ENCODE measurements around the gene PPOX.

Gene PPOX

DNA sequence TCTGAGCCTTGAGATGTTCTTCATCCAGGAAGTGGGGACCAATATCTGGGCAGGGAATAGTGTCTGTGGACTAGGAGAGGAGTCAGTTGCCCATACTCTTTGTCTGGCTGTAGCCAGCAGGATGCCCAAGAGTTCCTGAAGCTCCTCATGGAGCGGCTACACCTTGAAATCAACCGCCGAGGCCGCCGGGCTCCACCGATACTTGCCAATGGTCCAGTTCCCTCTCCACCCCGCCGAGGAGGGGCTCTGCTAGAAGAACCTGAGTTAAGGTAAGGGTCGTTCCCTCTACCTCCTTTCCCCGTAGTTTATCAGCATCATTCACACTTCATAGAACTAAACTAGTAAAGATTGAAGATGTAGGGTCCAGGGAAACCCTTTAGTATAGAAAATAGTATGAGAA is 3.4 kb upstream of the PPOX start:
- no peak for DNase-seq (ENCODE audit: low read depth in 1 of 2, low spot score in 1 of 2)
- no peak overlapping the region for H3K27ac ChIP-seq (replicated peaks)
- no peak overlapping the region for H3K4me3 ChIP-seq (replicated peaks; ENCODE audit: insufficient read depth, low read length)
- H3K27me3 ChIP-seq (ENCODE audit: insufficient read depth, poor library complexity, severe bottlenecking), result no peaks in the 10 kb centered on the region
- no peak for TF ChIP-seq GABPA (IDR thresholded peaks at IDR 0.05; ENCODE audit: low read depth)
- TF ChIP-seq, protein P1, sequence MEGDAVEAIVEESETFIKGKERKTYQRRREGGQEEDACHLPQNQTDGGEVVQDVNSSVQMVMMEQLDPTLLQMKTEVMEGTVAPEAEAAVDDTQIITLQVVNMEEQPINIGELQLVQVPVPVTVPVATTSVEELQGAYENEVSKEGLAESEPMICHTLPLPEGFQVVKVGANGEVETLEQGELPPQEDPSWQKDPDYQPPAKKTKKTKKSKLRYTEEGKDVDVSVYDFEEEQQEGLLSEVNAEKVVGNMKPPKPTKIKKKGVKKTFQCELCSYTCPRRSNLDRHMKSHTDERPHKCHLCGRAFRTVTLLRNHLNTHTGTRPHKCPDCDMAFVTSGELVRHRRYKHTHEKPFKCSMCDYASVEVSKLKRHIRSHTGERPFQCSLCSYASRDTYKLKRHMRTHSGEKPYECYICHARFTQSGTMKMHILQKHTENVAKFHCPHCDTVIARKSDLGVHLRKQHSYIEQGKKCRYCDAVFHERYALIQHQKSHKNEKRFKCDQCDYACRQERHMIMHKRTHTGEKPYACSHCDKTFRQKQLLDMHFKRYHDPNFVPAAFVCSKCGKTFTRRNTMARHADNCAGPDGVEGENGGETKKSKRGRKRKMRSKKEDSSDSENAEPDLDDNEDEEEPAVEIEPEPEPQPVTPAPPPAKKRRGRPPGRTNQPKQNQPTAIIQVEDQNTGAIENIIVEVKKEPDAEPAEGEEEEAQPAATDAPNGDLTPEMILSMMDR (IDR thresholded peaks at IDR 0.05; ENCODE audit: insufficient read depth, low read length), result no peak
- TF ChIP-seq SPI1 (IDR thresholded peaks at IDR 0.05; ENCODE audit: borderline replicate concordance, low read depth), result no peak

DNA sequence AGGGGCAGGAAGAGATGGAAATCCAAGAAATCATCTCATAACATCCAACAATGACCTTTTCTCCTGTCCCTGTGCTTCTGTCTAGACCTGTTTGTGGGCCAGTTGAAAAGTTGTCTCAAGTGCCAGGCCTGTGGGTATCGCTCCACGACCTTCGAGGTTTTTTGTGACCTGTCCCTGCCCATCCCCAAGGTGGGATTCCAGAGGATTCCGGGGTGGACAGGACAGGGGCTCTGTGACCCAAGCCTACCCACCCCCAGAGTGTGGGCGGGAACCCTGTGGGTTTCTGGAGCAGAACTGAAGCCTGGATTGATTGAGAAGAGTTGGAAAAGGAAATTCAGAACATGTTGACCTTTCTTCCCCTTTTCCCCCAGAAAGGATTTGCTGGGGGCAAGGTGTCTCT is 2.4 kb upstream of the PPOX start:
- TF ChIP-seq, protein P2, sequence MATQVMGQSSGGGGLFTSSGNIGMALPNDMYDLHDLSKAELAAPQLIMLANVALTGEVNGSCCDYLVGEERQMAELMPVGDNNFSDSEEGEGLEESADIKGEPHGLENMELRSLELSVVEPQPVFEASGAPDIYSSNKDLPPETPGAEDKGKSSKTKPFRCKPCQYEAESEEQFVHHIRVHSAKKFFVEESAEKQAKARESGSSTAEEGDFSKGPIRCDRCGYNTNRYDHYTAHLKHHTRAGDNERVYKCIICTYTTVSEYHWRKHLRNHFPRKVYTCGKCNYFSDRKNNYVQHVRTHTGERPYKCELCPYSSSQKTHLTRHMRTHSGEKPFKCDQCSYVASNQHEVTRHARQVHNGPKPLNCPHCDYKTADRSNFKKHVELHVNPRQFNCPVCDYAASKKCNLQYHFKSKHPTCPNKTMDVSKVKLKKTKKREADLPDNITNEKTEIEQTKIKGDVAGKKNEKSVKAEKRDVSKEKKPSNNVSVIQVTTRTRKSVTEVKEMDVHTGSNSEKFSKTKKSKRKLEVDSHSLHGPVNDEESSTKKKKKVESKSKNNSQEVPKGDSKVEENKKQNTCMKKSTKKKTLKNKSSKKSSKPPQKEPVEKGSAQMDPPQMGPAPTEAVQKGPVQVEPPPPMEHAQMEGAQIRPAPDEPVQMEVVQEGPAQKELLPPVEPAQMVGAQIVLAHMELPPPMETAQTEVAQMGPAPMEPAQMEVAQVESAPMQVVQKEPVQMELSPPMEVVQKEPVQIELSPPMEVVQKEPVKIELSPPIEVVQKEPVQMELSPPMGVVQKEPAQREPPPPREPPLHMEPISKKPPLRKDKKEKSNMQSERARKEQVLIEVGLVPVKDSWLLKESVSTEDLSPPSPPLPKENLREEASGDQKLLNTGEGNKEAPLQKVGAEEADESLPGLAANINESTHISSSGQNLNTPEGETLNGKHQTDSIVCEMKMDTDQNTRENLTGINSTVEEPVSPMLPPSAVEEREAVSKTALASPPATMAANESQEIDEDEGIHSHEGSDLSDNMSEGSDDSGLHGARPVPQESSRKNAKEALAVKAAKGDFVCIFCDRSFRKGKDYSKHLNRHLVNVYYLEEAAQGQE (IDR thresholded peaks at IDR 0.05; ENCODE audit: insufficient replicate concordance, low read depth), result no peak
- TF ChIP-seq, protein P1 (IDR thresholded peaks at IDR 0.05; ENCODE audit: insufficient read depth, low read length), result no peak
- TF ChIP-seq SPI1 (IDR thresholded peaks at IDR 0.05; ENCODE audit: borderline replicate concordance, low read depth) (no peak), GABPA (IDR thresholded peaks at IDR 0.05; ENCODE audit: low read depth) (no peak), POLR2AphosphoS5 (IDR thresholded peaks at IDR 0.05; ENCODE audit: low read depth) (no peak)

DNA sequence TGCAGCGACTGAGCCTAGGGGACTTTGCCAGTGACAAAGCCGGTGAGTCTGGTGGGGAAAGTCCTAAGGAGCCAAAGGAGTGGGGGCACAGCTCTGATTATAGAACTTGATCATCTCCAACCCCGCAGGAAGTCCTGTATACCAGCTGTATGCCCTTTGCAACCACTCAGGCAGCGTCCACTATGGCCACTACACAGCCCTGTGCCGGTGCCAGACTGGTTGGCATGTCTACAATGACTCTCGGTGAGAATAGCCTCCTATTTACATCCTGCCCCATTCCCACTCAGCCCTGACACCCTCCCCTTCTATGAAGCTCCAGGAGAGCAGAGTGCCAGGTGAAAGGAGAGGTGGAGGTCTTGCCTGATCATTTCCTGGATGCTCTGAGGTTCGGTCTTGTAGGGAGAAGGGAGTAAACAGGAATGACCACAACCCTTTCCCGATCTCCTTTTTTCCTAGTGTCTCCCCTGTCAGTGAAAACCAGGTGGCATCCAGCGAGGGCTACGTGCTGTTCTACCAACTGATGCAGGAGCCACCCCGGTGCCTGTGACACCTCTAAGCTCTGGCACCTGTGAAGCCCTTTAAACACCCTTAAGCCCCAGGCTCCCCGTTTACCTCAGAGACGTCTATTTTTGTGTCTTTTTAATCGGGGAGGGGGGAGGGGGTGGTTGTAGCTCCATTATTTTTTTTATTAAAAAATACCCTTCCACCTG is 1.2 kb upstream of the PPOX start:
- Histone ChIP-seq H3K27ac (replicated peaks) (peak overlapping the region; percentile 88), H3K4me3 (replicated peaks; ENCODE audit: insufficient read depth, low read length) (peak overlapping the region; percentile 77; the same call in 1 of the 2 replicates), H3K27me3 (ENCODE audit: insufficient read depth, poor library complexity, severe bottlenecking) (no peaks in the 10 kb centered on the region)
- no peak for DNase-seq (ENCODE audit: low read depth in 1 of 2, low spot score in 1 of 2)
- TF ChIP-seq, protein P2 (IDR thresholded peaks at IDR 0.05; ENCODE audit: insufficient replicate concordance, low read depth), result no peak
- no peak for TF ChIP-seq SPI1 (IDR thresholded peaks at IDR 0.05; ENCODE audit: borderline replicate concordance, low read depth)
- TF ChIP-seq GABPA (IDR thresholded peaks at IDR 0.05; ENCODE audit: low read depth), result no peak
- TF ChIP-seq, protein P1 (IDR thresholded peaks at IDR 0.05; ENCODE audit: insufficient read depth, low read length), result no peak
- TF ChIP-seq POLR2AphosphoS5 (IDR thresholded peaks at IDR 0.05; ENCODE audit: low read depth), result no peak

More for the DNA sequence above, 2.4 kb upstream of the PPOX start:
- Histone ChIP-seq H3K27me3 (ENCODE audit: insufficient read depth, poor library complexity, severe bottlenecking) (no peaks in the 10 kb centered on the region), H3K4me3 (replicated peaks; ENCODE audit: insufficient read depth, low read length) (no peak overlapping the region), H3K27ac (replicated peaks) (no peak overlapping the region)
- DNase-seq (ENCODE audit: low read depth in 1 of 2, low spot score in 1 of 2), result no peak
